ENCODE measurements around the gene DPY19L1.

Gene DPY19L1

DNA sequence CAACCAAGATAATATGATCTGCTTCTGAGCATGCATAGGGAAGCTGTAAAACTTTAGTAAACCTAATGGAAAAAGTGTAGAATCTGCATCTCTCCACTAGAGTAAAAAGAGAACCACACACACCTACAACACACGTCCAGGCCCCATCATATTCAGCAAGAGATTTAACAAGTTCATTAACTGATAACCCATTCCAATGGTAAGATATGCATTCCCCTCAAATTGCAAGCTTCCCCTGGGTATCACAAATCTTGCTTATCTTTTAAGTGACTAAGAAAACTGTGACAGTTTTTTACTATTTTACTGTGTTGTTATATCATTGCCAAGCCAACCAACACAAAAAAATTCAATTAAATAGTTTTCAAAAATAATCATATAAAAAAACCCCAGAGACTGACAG lies 8.0 kb downstream of the DPY19L1 start:
- no peak for TF ChIP-seq GLIS3 (CRISPR knock-in tag; IDR thresholded peaks at IDR 0.05)
- no peak for ATAC-seq

DNA sequence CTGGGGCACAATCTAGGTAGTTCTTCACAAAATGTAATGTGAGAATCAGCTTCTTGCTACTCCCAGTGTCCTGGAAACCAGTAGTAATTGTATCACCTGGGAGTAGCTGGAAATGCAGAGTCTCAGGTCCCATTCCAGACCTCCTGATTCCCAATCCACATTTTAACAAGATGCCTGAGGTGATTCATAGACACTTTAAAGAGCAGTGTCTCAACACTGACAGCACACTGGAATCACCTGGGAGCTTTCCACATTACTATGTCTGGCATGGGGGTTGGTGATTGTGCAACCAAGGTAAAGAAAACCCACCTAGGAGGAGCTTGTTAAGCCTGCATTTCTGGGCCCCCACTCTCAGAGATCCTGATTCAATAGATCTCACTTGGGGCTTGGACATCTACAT lies 11.1 kb downstream of the DPY19L1 start:
- ATAC-seq: no peak; the same call in 2 of the 3 replicates
- TF ChIP-seq GLIS3 (CRISPR knock-in tag; IDR thresholded peaks at IDR 0.05) (no peak), OSR1 (CRISPR knock-in tag; IDR thresholded peaks at IDR 0.05) (no peak), CSDC2 (CRISPR knock-in tag; IDR thresholded peaks at IDR 0.05) (no peak), ZFP30 (CRISPR knock-in tag; IDR thresholded peaks at IDR 0.05) (no peak), POU6F1 (CRISPR knock-in tag; IDR thresholded peaks at IDR 0.05; ENCODE audit: borderline replicate concordance, low read depth) (no peak), BACH2 (CRISPR knock-in tag; IDR thresholded peaks at IDR 0.05; ENCODE audit: borderline replicate concordance) (no peak), ISL1 (CRISPR knock-in tag; IDR thresholded peaks at IDR 0.05) (no peak), PATZ1 (CRISPR knock-in tag; IDR thresholded peaks at IDR 0.05; ENCODE audit: borderline replicate concordance) (no peak), ARNTL (CRISPR knock-in tag; IDR thresholded peaks at IDR 0.05; ENCODE audit: borderline replicate concordance, low read depth) (no peak), SNAI2 (CRISPR knock-in tag; IDR thresholded peaks at IDR 0.05) (no peak), ZNF70 (CRISPR knock-in tag; IDR thresholded peaks at IDR 0.05) (no peak), TOX (CRISPR knock-in tag; IDR thresholded peaks at IDR 0.05; ENCODE audit: borderline replicate concordance) (no peak), RARB (CRISPR knock-in tag; IDR thresholded peaks at IDR 0.05) (no peak), PPARA (CRISPR knock-in tag; IDR thresholded peaks at IDR 0.05; ENCODE audit: borderline replicate concordance) (no peak)
- TF ChIP-seq, protein P1, sequence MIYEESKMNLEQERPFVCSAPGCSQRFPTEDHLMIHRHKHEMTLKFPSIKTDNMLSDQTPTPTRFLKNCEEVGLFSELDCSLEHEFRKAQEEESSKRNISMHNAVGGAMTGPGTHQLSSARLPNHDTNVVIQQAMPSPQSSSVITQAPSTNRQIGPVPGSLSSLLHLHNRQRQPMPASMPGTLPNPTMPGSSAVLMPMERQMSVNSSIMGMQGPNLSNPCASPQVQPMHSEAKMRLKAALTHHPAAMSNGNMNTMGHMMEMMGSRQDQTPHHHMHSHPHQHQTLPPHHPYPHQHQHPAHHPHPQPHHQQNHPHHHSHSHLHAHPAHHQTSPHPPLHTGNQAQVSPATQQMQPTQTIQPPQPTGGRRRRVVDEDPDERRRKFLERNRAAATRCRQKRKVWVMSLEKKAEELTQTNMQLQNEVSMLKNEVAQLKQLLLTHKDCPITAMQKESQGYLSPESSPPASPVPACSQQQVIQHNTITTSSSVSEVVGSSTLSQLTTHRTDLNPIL (CRISPR knock-in tag; IDR thresholded peaks at IDR 0.05; ENCODE audit: low read depth): no peak

DNA sequence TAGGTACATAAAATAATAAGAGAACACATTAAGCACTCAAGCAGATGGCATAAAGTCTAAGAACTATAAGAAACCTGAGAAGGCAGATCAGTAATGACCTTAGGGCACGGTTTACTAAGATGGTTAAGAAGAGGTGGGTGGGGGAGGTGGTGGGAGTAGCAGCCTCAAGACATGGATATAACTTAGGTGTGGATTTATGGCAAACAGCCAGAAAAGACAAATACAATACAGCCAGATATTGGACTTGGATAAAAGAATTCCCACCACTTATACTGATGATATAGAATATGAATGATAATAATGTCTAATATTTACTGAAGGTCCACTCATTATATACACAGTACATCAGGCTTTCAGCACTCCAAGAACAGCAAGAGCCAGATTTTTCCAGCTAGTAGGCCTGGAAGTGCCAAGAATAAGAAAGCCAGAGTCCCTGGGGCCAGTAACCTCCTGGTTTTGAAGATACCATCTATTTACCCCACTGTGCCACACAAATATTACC lies 11.9 kb downstream of the DPY19L1 start:
- TF ChIP-seq TCF4 (CRISPR knock-in tag; IDR thresholded peaks at IDR 0.05; ENCODE audit: borderline replicate concordance) (no peak), ISL1 (CRISPR knock-in tag; IDR thresholded peaks at IDR 0.05) (no peak), CSRNP3 (CRISPR knock-in tag; IDR thresholded peaks at IDR 0.05) (no peak), ZFP30 (CRISPR knock-in tag; IDR thresholded peaks at IDR 0.05) (no peak), POU6F1 (CRISPR knock-in tag; IDR thresholded peaks at IDR 0.05; ENCODE audit: borderline replicate concordance, low read depth) (no peak), OSR1 (CRISPR knock-in tag; IDR thresholded peaks at IDR 0.05) (no peak), GLIS3 (CRISPR knock-in tag; IDR thresholded peaks at IDR 0.05) (no peak), TOX (CRISPR knock-in tag; IDR thresholded peaks at IDR 0.05; ENCODE audit: borderline replicate concordance) (no peak), ZC3H10 (CRISPR knock-in tag; IDR thresholded peaks at IDR 0.05) (no peak), ZNF565 (CRISPR knock-in tag; conservative IDR thresholded peaks at IDR 0.05; ENCODE audit: low read depth) (no peak), ZFP3 (CRISPR knock-in tag; IDR thresholded peaks at IDR 0.05) (no peak), BACH2 (CRISPR knock-in tag; IDR thresholded peaks at IDR 0.05; ENCODE audit: borderline replicate concordance) (no peak), TSHZ2 (CRISPR knock-in tag; IDR thresholded peaks at IDR 0.05) (no peak), ZNF70 (CRISPR knock-in tag; IDR thresholded peaks at IDR 0.05) (no peak), PATZ1 (CRISPR knock-in tag; IDR thresholded peaks at IDR 0.05; ENCODE audit: borderline replicate concordance) (no peak), CSDC2 (CRISPR knock-in tag; IDR thresholded peaks at IDR 0.05) (no peak), ZNF8 (CRISPR knock-in tag; IDR thresholded peaks at IDR 0.05) (no peak), PPARA (CRISPR knock-in tag; IDR thresholded peaks at IDR 0.05; ENCODE audit: borderline replicate concordance) (no peak), ARNTL (CRISPR knock-in tag; IDR thresholded peaks at IDR 0.05; ENCODE audit: borderline replicate concordance, low read depth) (no peak)
- TF ChIP-seq, protein P1 (CRISPR knock-in tag; IDR thresholded peaks at IDR 0.05; ENCODE audit: low read depth): no peak
- peak; percentile 32; the same call in 2 of the 3 replicates for ATAC-seq

Measured in SK-N-SH treated with all-trans-retinoic acid at 6 μM for 48 hours (cell line).